HEK293 (cell line): ENCODE data around the gene LYRM1.

Source experiments
- CTCF ChIA-PET: fragments of 350-600 bp; formaldehyde crosslinking; extraction: SDS; loops from one replicate; lab custom pipeline; 2021; ENCODE audit warnings: antibody characterized with exemption; lab: Yijun Ruan, JAX
- POLR2A ChIA-PET: fragments of 300-600 bp; formaldehyde crosslinking; extraction: SDS; loops from one replicate; lab custom pipeline; 2020; ENCODE audit warnings: antibody characterized with exemption, inconsistent platforms; lab: Yijun Ruan, JAX
- H3K27ac ChIP-seq: fragments of 200-500 bp; sonication (Bioruptor generic); 2 replicates; pipeline ENCODE4 v1.5.1; 2014; ENCODE audit warnings: low read depth, low read length, control low read depth, inconsistent platforms; ENCODE audit errors: extremely low read depth
- H3K36me3 ChIP-seq, 2 experiments: fragments of 200-500 bp in 1 of 2; sonication (Bioruptor generic) in 1 of 2; 1 replicate in 1 of 2; 2 replicates in 1 of 2; pipeline ENCODE4 v1.5.1; 2014 to 2017; ENCODE audit warnings: inconsistent platforms in 2 of 2, low read length in 2 of 2; ENCODE audit not compliant: control insufficient read depth in 2 of 2, insufficient read depth in 1 of 2
- H3K4me1 ChIP-seq: fragments of 200-500 bp; sonication (Bioruptor generic); 2 replicates; pipeline ENCODE4 v1.5.1; 2014; ENCODE audit warnings: mild to moderate bottlenecking, low read length, inconsistent platforms; ENCODE audit not compliant: control insufficient read depth, insufficient read depth
- H3K4me3 ChIP-seq: 2 replicates; pipeline ENCODE4 v1.5.1; 2011; ENCODE audit warnings: low read depth, mild to moderate bottlenecking, control low read depth, low read length, moderate library complexity
- H3K9me3 ChIP-seq: fragments of 200-500 bp; sonication (Bioruptor generic); 2 replicates; pipeline ENCODE4 v1.5.1; 2014; ENCODE audit warnings: low read depth, low read length, inconsistent platforms; ENCODE audit not compliant: control insufficient read depth, insufficient read depth
- BCL11B ChIP-seq: fragments of 450-650 bp; formaldehyde crosslinking; IDR thresholded peaks from 2 replicates; pipeline ENCODE4 v1.5.1; 2016; ENCODE audit warnings: low read depth, missing biosample characterization, missing genetic modification characterization
- BCL6B ChIP-seq: fragments of 450-650 bp; formaldehyde crosslinking; IDR thresholded peaks from 2 replicates; pipeline ENCODE4 v1.5.1; 2017; ENCODE audit warnings: missing biosample characterization, missing genetic modification characterization
- EGR2 ChIP-seq: fragments of 450-650 bp; formaldehyde crosslinking; IDR thresholded peaks from 2 replicates; pipeline ENCODE4 v1.5.1; 2016; ENCODE audit warnings: low read depth, missing biosample characterization, missing genetic modification characterization
- HOXC10 ChIP-seq: sonication (generic); formaldehyde crosslinking; IDR thresholded peaks from 2 replicates; pipeline ENCODE4 v1.8.1; 2023; ENCODE audit warnings: mild to moderate bottlenecking, missing genetic modification reagents
- PRDM10 ChIP-seq: fragments of 450-650 bp; formaldehyde crosslinking; IDR thresholded peaks from 2 replicates; pipeline ENCODE4 v1.5.1; 2016; ENCODE audit warnings: missing biosample characterization, missing genetic modification characterization
- SALL2 ChIP-seq: fragments of 450-650 bp; formaldehyde crosslinking; IDR thresholded peaks from 2 replicates; pipeline ENCODE4 v1.5.0; 2017; ENCODE audit warnings: missing biosample characterization, mild to moderate bottlenecking, missing genetic modification characterization, borderline replicate concordance
- SCRT1 ChIP-seq: fragments of 450-650 bp; formaldehyde crosslinking; IDR thresholded peaks from 2 replicates; pipeline ENCODE4 v1.5.1; 2016; ENCODE audit warnings: missing biosample characterization, missing genetic modification characterization, borderline replicate concordance
- ZFHX2 ChIP-seq: fragments of 450-650 bp; formaldehyde crosslinking; conservative IDR thresholded peaks from 2 replicates; pipeline ENCODE4 v1.5.1; 2016; ENCODE audit warnings: missing biosample characterization, missing genetic modification characterization
- ZIC2 ChIP-seq: fragments of 450-650 bp; formaldehyde crosslinking; IDR thresholded peaks from 2 replicates; pipeline ENCODE4 v1.5.1; 2016; ENCODE audit warnings: missing biosample characterization, missing genetic modification characterization
- ZNF10 ChIP-seq: fragments of 450-650 bp; formaldehyde crosslinking; IDR thresholded peaks from 2 replicates; pipeline ENCODE4 v1.5.1; 2017; ENCODE audit warnings: missing biosample characterization, missing genetic modification characterization
- ZNF26 ChIP-seq: fragments of 450-650 bp; formaldehyde crosslinking; IDR thresholded peaks from 2 replicates; pipeline ENCODE4 v1.5.1; 2016; ENCODE audit warnings: missing biosample characterization, missing genetic modification characterization
- ZNF37A ChIP-seq: fragments of 450-650 bp; IDR thresholded peaks from 2 replicates; pipeline ENCODE4 v1.5.1; 2018; ENCODE audit warnings: missing biosample characterization, missing genetic modification characterization
- ZNF449 ChIP-seq: fragments of 450-650 bp; formaldehyde crosslinking; IDR thresholded peaks from 2 replicates; pipeline ENCODE4 v1.5.1; 2017; ENCODE audit warnings: missing biosample characterization, mild to moderate bottlenecking, missing genetic modification characterization, moderate library complexity
- ZNF514 ChIP-seq: fragments of 450-650 bp; formaldehyde crosslinking; IDR thresholded peaks from 2 replicates; pipeline ENCODE4 v1.5.1; 2016; ENCODE audit warnings: missing biosample characterization, missing genetic modification characterization
- ZNF521 ChIP-seq: fragments of 450-650 bp; formaldehyde crosslinking; IDR thresholded peaks from 2 replicates; pipeline ENCODE4 v1.5.1; 2017; ENCODE audit warnings: missing biosample characterization, mild to moderate bottlenecking, missing genetic modification characterization
- ZNF549 ChIP-seq: fragments of 450-650 bp; IDR thresholded peaks from 2 replicates; pipeline ENCODE4 v1.5.1; 2018; ENCODE audit warnings: missing biosample characterization, missing genetic modification characterization, mild to moderate bottlenecking, inconsistent platforms, moderate library complexity
- ZNF596 ChIP-seq: fragments of 450-650 bp; IDR thresholded peaks from 2 replicates; pipeline ENCODE4 v1.5.0; 2018; ENCODE audit warnings: missing biosample characterization, mild to moderate bottlenecking, missing genetic modification characterization, moderate library complexity
- ZNF600 ChIP-seq: fragments of 450-650 bp; formaldehyde crosslinking; IDR thresholded peaks from 2 replicates; pipeline ENCODE4 v1.5.1; 2016; ENCODE audit warnings: missing biosample characterization, missing genetic modification characterization
- ZNF610 ChIP-seq: fragments of 450-650 bp; formaldehyde crosslinking; IDR thresholded peaks from 2 replicates; pipeline ENCODE4 v1.5.1; 2016; ENCODE audit warnings: missing biosample characterization, missing genetic modification characterization, borderline replicate concordance
- ZNF621 ChIP-seq: fragments of 450-650 bp; formaldehyde crosslinking; IDR thresholded peaks from 2 replicates; pipeline ENCODE4 v1.5.1; 2017; ENCODE audit warnings: missing biosample characterization, missing genetic modification characterization
- ZNF658 ChIP-seq: fragments of 450-650 bp; formaldehyde crosslinking; IDR thresholded peaks from 2 replicates; pipeline ENCODE4; 2016; ENCODE audit warnings: missing biosample characterization, missing genetic modification characterization
- ZNF747 ChIP-seq: fragments of 450-650 bp; formaldehyde crosslinking; IDR thresholded peaks from 2 replicates; pipeline ENCODE4 v1.5.1; 2016; ENCODE audit warnings: missing biosample characterization, missing genetic modification characterization

LYRM1 gene

GRCh38 chr16:20897253-20897897, 3.2 kb upstream of the LYRM1 start:
- Histone ChIP-seq H3K4me3 (no peak overlapping the region), H3K27ac (no peak overlapping the region), H3K36me3 (peaks cover 0 to 25% of the 10 kb centered on the region in 2 experiments; a peak in 2 of 3 replicates), H3K9me3 (no peaks in the 10 kb centered on the region), H3K4me1 (no peaks in the 10 kb centered on the region)
- TF ChIP-seq ZNF596 (tag by site-specific recombination): no peak
- TF ChIP-seq SALL2 (tag by site-specific recombination): no peak
- TF ChIP-seq SCRT1 (tag by site-specific recombination): no peak
- no peak for TF ChIP-seq ZNF37A (tag by site-specific recombination)
- TF ChIP-seq BCL11B: no peak
- TF ChIP-seq ZNF549 (tag by site-specific recombination): no peak
- TF ChIP-seq ZNF26: no peak
- no peak for TF ChIP-seq ZNF449 (tag by site-specific recombination)
- TF ChIP-seq ZNF10 (tag by site-specific recombination): no peak
- no peak for TF ChIP-seq ZNF621 (tag by site-specific recombination)
- no peak for TF ChIP-seq ZNF521 (tag by site-specific recombination)
- TF ChIP-seq ZIC2 (tag by site-specific recombination): no peak
- no peak for TF ChIP-seq ZNF747 (tag by site-specific recombination)
- TF ChIP-seq ZNF600 (tag by site-specific recombination): no peak
- no peak for TF ChIP-seq ZNF514 (tag by site-specific recombination)
- no peak for TF ChIP-seq BCL6B (tag by site-specific recombination)
- POLR2A ChIA-PET: interaction anchor here (0.6 kb wide), 1 partner anchor 11 kb away, joined by 3 read pairs; no protein-coding TSS in a partner anchor
- CTCF ChIA-PET: interaction anchor here (0.6 kb wide), 2 partner anchors 8 to 37 kb away, joined by 3 read pairs; no protein-coding TSS in a partner anchor

GRCh38 chr16:20897922-20898321, 2.6 kb upstream of the LYRM1 start:
- POLR2A ChIA-PET: interaction anchor here (0.6 kb wide), 1 partner anchor 10 kb away, joined by 3 read pairs; no protein-coding TSS in a partner anchor

More at GRCh38 chr16:20897922-20898321, 2.6 kb upstream of the LYRM1 start:
- no peak for TF ChIP-seq ZNF658
- peak; percentile 97 for TF ChIP-seq EGR2
- no peak for TF ChIP-seq PRDM10 (tag by site-specific recombination)
- TF ChIP-seq ZFHX2: peak; percentile 78
- no peak for TF ChIP-seq ZNF610 (tag by site-specific recombination)
- TF ChIP-seq HOXC10 (CRISPR knock-in tag): no peak
- no peak overlapping the region for H3K27ac ChIP-seq
- H3K9me3 ChIP-seq: no peaks in the 10 kb centered on the region
- H3K4me1 ChIP-seq: no peaks in the 10 kb centered on the region
- peaks cover 0 to 25% of the 10 kb centered on the region in 2 experiments; a peak in 2 of 3 replicates for H3K36me3 ChIP-seq
- CTCF ChIA-PET: interaction anchor here (0.6 kb wide), 1 partner anchor 9 kb away, joined by 3 read pairs; no protein-coding TSS in a partner anchor
- no peak overlapping the region for H3K4me3 ChIP-seq
